Measurements from ENCODE around the gene MAPK12. TPM values are rescaled to one million over a fixed set of nuclear protein-coding genes. Genes with fewer than 3 reads are reported as not detected.

MAPK12 gene
- total and polyA plus RNA-seq, 10 of the 15 experiments (the other 5 are each of a cell fraction or from before 2014, with no cell fraction given), result 1.1 to 38.9 (median 16.3) TPM

DNA sequence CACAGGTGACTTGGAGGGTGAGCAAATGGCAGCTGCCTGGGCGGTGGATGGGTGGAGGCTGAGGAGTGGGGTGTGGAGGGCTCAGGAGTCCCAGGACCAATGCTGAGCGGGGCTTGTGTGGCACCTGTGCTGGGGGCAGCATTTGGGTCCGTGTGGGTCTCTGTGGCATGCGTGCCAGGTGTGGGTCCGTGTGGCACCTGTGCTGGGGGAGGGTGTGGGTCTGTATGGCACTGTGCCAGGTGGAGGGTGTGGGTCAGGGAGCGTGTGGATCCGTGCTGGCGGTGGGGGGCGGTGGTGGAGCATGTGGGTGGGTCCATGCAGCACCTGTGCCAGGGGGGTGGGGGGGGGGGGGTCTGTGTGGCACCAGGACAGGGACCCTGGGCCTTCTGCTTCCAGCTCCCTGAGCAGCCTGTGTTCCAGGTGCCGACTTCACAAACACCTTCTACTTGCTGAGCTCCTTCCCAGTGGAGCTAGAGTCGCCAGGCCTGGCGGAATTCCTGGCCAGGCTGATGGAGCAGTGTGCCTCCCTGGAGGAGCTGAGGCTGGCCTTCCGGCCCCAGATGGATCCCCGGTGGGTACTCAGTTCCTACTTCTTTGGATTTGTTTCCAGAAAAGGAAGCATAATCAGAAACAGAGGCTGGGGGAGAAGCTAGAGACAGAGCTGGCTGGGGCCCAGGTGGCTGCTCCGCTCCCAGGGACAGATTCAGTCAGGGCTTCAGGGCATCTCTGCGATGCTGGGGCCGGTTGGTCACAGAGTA, 46.0 kb downstream of the MAPK12 start:
- Histone ChIP-seq H3K4me3 (no peak overlapping the region), H4K20me1 (ENCODE audit: control insufficient read depth, insufficient read depth) (no peaks in the 10 kb centered on the region), H3K9me3 (replicated peaks; ENCODE audit: control insufficient read depth, insufficient read depth, low read length) (no peaks in the 10 kb centered on the region), H3K27me3 (replicated peaks in 1 of 2; ENCODE audit: control insufficient read depth in 2 of 2, insufficient read depth in 2 of 2, low read length in 1 of 2) (no peaks in the 10 kb centered on the region), H3K79me2 (ENCODE audit: control insufficient read depth, insufficient read depth, low read length) (no peaks in the 10 kb centered on the region; the same call in 1 of the 2 replicates), H3K4me1 (ENCODE audit: control insufficient read depth, insufficient read depth, low read length) (no peaks in the 10 kb centered on the region), H2AFZ (ENCODE audit: control insufficient read depth, low read depth, low read length) (no peak overlapping the region), H3K9ac (ENCODE audit: control insufficient read depth, insufficient read depth, low read length) (no peak overlapping the region), H3K27ac (ENCODE audit: control insufficient read depth, insufficient read depth) (no peak overlapping the region), H3K36me3 (ENCODE audit: control insufficient read depth in 2 of 2, insufficient read depth in 2 of 2, low read length in 1 of 2) (peaks cover 31 to 48% of the 10 kb centered on the region in 2 experiments; a peak in 3 of 4 replicates), H3K4me2 (ENCODE audit: control insufficient read depth, insufficient read depth) (no peak overlapping the region)
- RAD21 ChIA-PET (ENCODE audit: unreplicated experiment), result no interaction called here
- DNase-seq (ENCODE audit: low read depth, low spot score), result no peak
- no peak for FAIRE-seq
- ATAC-seq, result no peak
- 96% methylated on average over 14 of the region's 17 CpGs for WGBS (ENCODE audit: insufficient coverage, insufficient replicate concordance, low lambda C conversion rate, missing lambda C conversion rate)
- in situ Hi-C loops (cut with MboI) (no loop called here), intact Hi-C loops (cut with micrococcal nuclease; ENCODE audit: unreplicated experiment) (no loop called here)
- CTCF ChIA-PET, result interaction anchor here (1.1 kb wide), 1 partner anchor 67 kb away, joined by 3 read pairs; no protein-coding TSS in a partner anchor
- SMC1A ChIA-PET (ENCODE audit: uncharacterized antibody, unreplicated experiment), result no interaction called here
- peak; percentile 58 for TF ChIP-seq POLR2A (IDR thresholded peaks at IDR 0.05; ENCODE audit: low read depth, low read length)
- no peak for TF ChIP-seq SIX5 (IDR thresholded peaks at IDR 0.05; ENCODE audit: low read depth, low read length, severe bottlenecking)
- no peak for TF ChIP-seq ASH2L (IDR thresholded peaks at IDR 0.05; ENCODE audit: borderline replicate concordance, low read depth)
- POLR2A ChIA-PET, result no interaction called here
- no TSS peak for BruUV-seq (replicated peaks)

GRCh38 chr22:50213263-50213662, 48.2 kb downstream of the MAPK12 start:
- in situ Hi-C loops (cut with MboI), result loop anchor here (5.0 kb wide), 1 partner anchor 66 kb away; no protein-coding TSS in a partner anchor
- SMC1A ChIA-PET (ENCODE audit: uncharacterized antibody, unreplicated experiment), result interaction anchor here (0.6 kb wide), 1 partner anchor 348 kb away, joined by 5 read pairs; no protein-coding TSS in a partner anchor
- RAD21 ChIA-PET (ENCODE audit: unreplicated experiment), result interaction anchor here (0.7 kb wide), 1 partner anchor 63 kb away, joined by 3 read pairs; no protein-coding TSS in a partner anchor
- POLR2A ChIA-PET, result no interaction called here
- CTCF ChIA-PET, result interaction anchor here (4.0 kb wide), 1 partner anchor 65 kb away, joined by 15 read pairs; no protein-coding TSS in a partner anchor
- H3K27me3 ChIP-seq (replicated peaks in 1 of 2; ENCODE audit: control insufficient read depth in 2 of 2, insufficient read depth in 2 of 2, low read length in 1 of 2), result no peaks in the 10 kb centered on the region
- no peaks in the 10 kb centered on the region; the same call in 1 of the 2 replicates for H3K79me2 ChIP-seq (ENCODE audit: control insufficient read depth, insufficient read depth, low read length)
- ATAC-seq (no peak), FAIRE-seq (no peak), DNase-seq (ENCODE audit: low read depth, low spot score) (no peak)
- peaks cover 31 to 32% of the 10 kb centered on the region in 2 experiments; a peak in 3 of 4 replicates for H3K36me3 ChIP-seq (ENCODE audit: control insufficient read depth in 2 of 2, insufficient read depth in 2 of 2, low read length in 1 of 2)
- H4K20me1 ChIP-seq (ENCODE audit: control insufficient read depth, insufficient read depth), result no peaks in the 10 kb centered on the region; the same call in 1 of the 2 replicates
- no peaks in the 10 kb centered on the region for H3K4me1 ChIP-seq (ENCODE audit: control insufficient read depth, insufficient read depth, low read length)
- BruUV-seq (replicated peaks), result no TSS peak
- no peak overlapping the region for H3K4me3 ChIP-seq
- H3K4me2 ChIP-seq (ENCODE audit: control insufficient read depth, insufficient read depth), result no peak overlapping the region
- intact Hi-C loops (cut with micrococcal nuclease; ENCODE audit: unreplicated experiment), result no loop called here
- 99% methylated on average over 9 of the region's 9 CpGs for WGBS (ENCODE audit: insufficient coverage, insufficient replicate concordance, low lambda C conversion rate, missing lambda C conversion rate)
- H3K9ac ChIP-seq (ENCODE audit: control insufficient read depth, insufficient read depth, low read length), result no peak overlapping the region
- no peak overlapping the region for H3K27ac ChIP-seq (ENCODE audit: control insufficient read depth, insufficient read depth)
- no peaks in the 10 kb centered on the region for H3K9me3 ChIP-seq (replicated peaks; ENCODE audit: control insufficient read depth, insufficient read depth, low read length)
- H2AFZ ChIP-seq (ENCODE audit: control insufficient read depth, low read depth, low read length), result no peak overlapping the region
- TF ChIP-seq SP1 (IDR thresholded peaks at IDR 0.05; ENCODE audit: low read depth, low read length) (no peak), USF1 (IDR thresholded peaks at IDR 0.05; ENCODE audit: borderline replicate concordance, extremely low read length, insufficient read depth, low read depth, low read length) (no peak), IKZF2 (IDR thresholded peaks at IDR 0.05) (no peak), EZH2 (IDR thresholded peaks at IDR 0.05; ENCODE audit: borderline replicate concordance, control insufficient read depth, low read depth, low read length) (no peak), ZNF274 (IDR thresholded peaks at IDR 0.05; ENCODE audit: insufficient read depth, insufficient read length) (no peak), CBX3 (IDR thresholded peaks at IDR 0.05; ENCODE audit: borderline replicate concordance, low read depth) (no peak), MYC (IDR thresholded peaks at IDR 0.05; ENCODE audit: insufficient read depth, insufficient read length, insufficient replicate concordance, low read length, severe bottlenecking) (no peak)
- TF ChIP-seq, protein P1, sequence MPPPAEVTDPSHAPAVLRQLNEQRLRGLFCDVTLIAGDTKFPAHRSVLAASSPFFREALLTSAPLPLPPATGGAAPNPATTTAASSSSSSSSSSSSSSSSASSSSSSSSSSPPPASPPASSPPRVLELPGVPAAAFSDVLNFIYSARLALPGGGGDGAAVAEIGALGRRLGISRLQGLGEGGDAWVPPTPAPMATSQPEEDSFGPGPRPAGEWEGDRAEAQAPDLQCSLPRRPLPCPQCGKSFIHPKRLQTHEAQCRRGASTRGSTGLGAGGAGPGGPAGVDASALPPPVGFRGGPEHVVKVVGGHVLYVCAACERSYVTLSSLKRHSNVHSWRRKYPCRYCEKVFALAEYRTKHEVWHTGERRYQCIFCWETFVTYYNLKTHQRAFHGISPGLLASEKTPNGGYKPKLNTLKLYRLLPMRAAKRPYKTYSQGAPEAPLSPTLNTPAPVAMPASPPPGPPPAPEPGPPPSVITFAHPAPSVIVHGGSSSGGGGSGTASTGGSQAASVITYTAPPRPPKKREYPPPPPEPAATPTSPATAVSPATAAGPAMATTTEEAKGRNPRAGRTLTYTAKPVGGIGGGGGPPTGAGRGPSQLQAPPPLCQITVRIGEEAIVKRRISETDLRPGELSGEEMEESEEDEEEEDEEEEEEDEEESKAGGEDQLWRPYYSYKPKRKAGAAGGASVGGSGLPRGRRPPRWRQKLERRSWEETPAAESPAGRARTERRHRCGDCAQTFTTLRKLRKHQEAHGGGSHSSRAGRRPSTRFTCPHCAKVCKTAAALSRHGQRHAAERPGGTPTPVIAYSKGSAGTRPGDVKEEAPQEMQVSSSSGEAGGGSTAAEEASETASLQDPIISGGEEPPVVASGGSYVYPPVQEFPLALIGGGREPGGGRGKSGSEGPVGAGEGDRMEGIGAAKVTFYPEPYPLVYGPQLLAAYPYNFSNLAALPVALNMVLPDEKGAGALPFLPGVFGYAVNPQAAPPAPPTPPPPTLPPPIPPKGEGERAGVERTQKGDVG (CRISPR knock-in tag; IDR thresholded peaks at IDR 0.05), result no peak
